ENCODE measurements around the gene CKAP5.
A peak's percentile ranks its signal among the peaks of the same experiment; 100 is the strongest.
"Not testable (repeated sequence)": the region's sequence is repeated elsewhere in the genome, so short reads cannot be mapped to it uniquely, and the experiment has no call there.

The CKAP5 gene

GRCh38 chr11:46855167-46855566 lies 9.1 kb upstream of the CKAP5 start:
- no peak for DNase-seq (ENCODE audit: low read depth, low spot score)

- DNase-seq (ENCODE audit: low read depth, low spot score) = no peak
Observed at GRCh38 chr11:46850829-46851380, 4.8 kb upstream of the CKAP5 start.

- no peak for DNase-seq (ENCODE audit: low read depth, low spot score)
Observed at GRCh38 chr11:46849631-46850030, 3.6 kb upstream of the CKAP5 start.

GRCh38 chr11:46846510-46846830 lies 390 bp upstream of the CKAP5 start:
- no peak for DNase-seq (ENCODE audit: low read depth, low spot score)

GRCh38 chr11:46845440-46845739 lies 690 bp downstream of the CKAP5 start:
- DNase-seq (ENCODE audit: low read depth, low spot score) = peak; percentile 1

- DNase-seq (ENCODE audit: low read depth, low spot score) = no peak
Observed at GRCh38 chr11:46840116-46840515, 6.0 kb downstream of the CKAP5 start.

- DNase-seq (ENCODE audit: low read depth, low spot score) = no peak
Observed at GRCh38 chr11:46838501-46838900, 7.6 kb downstream of the CKAP5 start.

GRCh38 chr11:46837860-46838259 lies 8.2 kb downstream of the CKAP5 start:
- DNase-seq (ENCODE audit: low read depth, low spot score) = no peak

- no peak for DNase-seq (ENCODE audit: low read depth, low spot score)
Observed at GRCh38 chr11:46836870-46837269, 9.2 kb downstream of the CKAP5 start.

- DNase-seq (ENCODE audit: low read depth, low spot score) = no peak
Observed at GRCh38 chr11:46836431-46836830, 9.6 kb downstream of the CKAP5 start.

- no peak for DNase-seq (ENCODE audit: low read depth, low spot score)
Observed at GRCh38 chr11:46835897-46836296, 10.2 kb downstream of the CKAP5 start.

- no peak for DNase-seq (ENCODE audit: low read depth, low spot score)
Observed at GRCh38 chr11:46834821-46835220, 11.3 kb downstream of the CKAP5 start.

GRCh38 chr11:46832511-46833214 lies 13.4 kb downstream of the CKAP5 start:
- DNase-seq (ENCODE audit: low read depth, low spot score) = no peak

GRCh38 chr11:46827995-46828394 lies 18.1 kb downstream of the CKAP5 start:
- no peak for DNase-seq (ENCODE audit: low read depth, low spot score)

GRCh38 chr11:46826310-46827044 lies 19.6 kb downstream of the CKAP5 start:
- peak; percentile 52 for DNase-seq (ENCODE audit: low read depth, low spot score)

GRCh38 chr11:46808799-46809431 lies 37.2 kb downstream of the CKAP5 start:
- no peak for DNase-seq (ENCODE audit: low read depth, low spot score)

GRCh38 chr11:46801694-46802470 lies 44.2 kb downstream of the CKAP5 start:
- DNase-seq (ENCODE audit: low read depth, low spot score) = no peak

- DNase-seq (ENCODE audit: low read depth, low spot score) = no peak
Observed at GRCh38 chr11:46800177-46800576, 45.9 kb downstream of the CKAP5 start.

GRCh38 chr11:46799725-46800124 lies 46.4 kb downstream of the CKAP5 start:
- not testable (repeated sequence) for DNase-seq (ENCODE audit: low read depth, low spot score)

GRCh38 chr11:46778416-46778815 lies 67.7 kb downstream of the CKAP5 start:
- no peak for DNase-seq (ENCODE audit: low read depth, low spot score)

- no peak for DNase-seq (ENCODE audit: low read depth, low spot score)
Observed at GRCh38 chr11:46776878-46777277, 69.2 kb downstream of the CKAP5 start.

GRCh38 chr11:46769636-46770221 lies 76.4 kb downstream of the CKAP5 start:
- DNase-seq (ENCODE audit: low read depth, low spot score) = no peak
